H1 (cell line): ENCODE results near the gene RASL10B. TPM values are rescaled to one million over a fixed set of nuclear protein-coding genes. Genes with fewer than 3 reads are reported as not detected.

Experiments used
- CTCF ChIA-PET: fragments of 300-600 bp; sonication (Branson Sonifier 250); formaldehyde crosslinking; loops from one replicate; lab custom pipeline; 2021; ENCODE audit not compliant: partially characterized antibody; lab: Charles Lee
- POLR2A ChIA-PET: fragments of 300-600 bp; sonication (Branson Sonifier 250); formaldehyde crosslinking; loops from one replicate; lab custom pipeline; 2021; ENCODE audit warnings: inconsistent platforms; ENCODE audit not compliant: partially characterized antibody; lab: Charles Lee
- DNase-seq, 2 experiments: peaks; one replicate each; pipeline versions ENCODE4 v3.0.0 to v3.0.0-alpha.2; 2010 to 2022; ENCODE audit warnings: low spot score in 2 of 2, low read depth in 1 of 2, mixed read lengths in 1 of 2
- FAIRE-seq: peaks from 2 replicates; lab custom pipeline; 2011; peaks lifted over from hg19 to GRCh38; lab: Jason Lieb, UNC
- H2AFZ ChIP-seq: 2 replicates; pipeline ENCODE4 v1.8.1; 2012; ENCODE audit warnings: low read length, inconsistent platforms
- H2AK5ac ChIP-seq: 2 replicates; pipeline ENCODE4 v1.6.1; 2013; ENCODE audit warnings: low read depth, low read length
- H2BK120ac ChIP-seq: replicated peaks from 2 replicates; pipeline ENCODE3; 2013; ENCODE audit warnings: low read depth, low read length, inconsistent platforms
- H2BK12ac ChIP-seq: 2 replicates; pipeline ENCODE4 v1.6.1; 2013; ENCODE audit warnings: low read depth, low read length
- H2BK15ac ChIP-seq: 2 replicates; pipeline ENCODE4 v1.6.1; 2013; ENCODE audit warnings: low read length
- H2BK20ac ChIP-seq: 2 replicates; pipeline ENCODE4 v1.6.1; 2013; ENCODE audit warnings: low read length
- H2BK5ac ChIP-seq: 2 replicates; pipeline ENCODE4 v1.6.1; 2013; ENCODE audit warnings: low read depth, low read length
- H3K14ac ChIP-seq: 2 replicates; pipeline ENCODE4 v1.6.1; 2013; ENCODE audit warnings: inconsistent platforms; ENCODE audit not compliant: insufficient read length
- H3K18ac ChIP-seq: 2 replicates; pipeline ENCODE4 v1.6.1; 2013; ENCODE audit warnings: low read length; ENCODE audit errors: extremely low read depth
- H3K23ac ChIP-seq: 2 replicates; pipeline ENCODE4 v1.6.1; 2013; ENCODE audit warnings: inconsistent platforms; ENCODE audit not compliant: insufficient read length
- H3K23me2 ChIP-seq: 2 replicates; pipeline ENCODE4 v1.6.1; 2013; ENCODE audit warnings: low read depth, low read length
- H3K27ac ChIP-seq: 2 replicates; pipeline ENCODE4 v1.6.1; 2011; ENCODE audit warnings: low read depth, low read length, inconsistent platforms
- H3K27me3 ChIP-seq, 4 experiments: replicated peaks in 1 of 4; 1 replicate in 1 of 4; 2 replicates in 3 of 4; pipeline versions ENCODE4 v1.6.1 to v1.8.1; 2011 to 2013; ENCODE audit warnings: low read length in 3 of 4, mild to moderate bottlenecking in 3 of 4, inconsistent platforms in 2 of 4, mixed read lengths in 2 of 4, moderate library complexity in 1 of 4; ENCODE audit not compliant: control insufficient read depth in 3 of 4, insufficient read depth in 3 of 4; ENCODE audit errors: extremely low read depth in 1 of 4
- H3K36me3 ChIP-seq, 4 experiments: 2 replicates each; pipeline versions ENCODE4 v1.6.1 to v1.8.1; 2011 to 2013; ENCODE audit warnings: mild to moderate bottlenecking in 4 of 4, low read length in 3 of 4, moderate library complexity in 2 of 4, control low read depth in 1 of 4, inconsistent platforms in 1 of 4; ENCODE audit not compliant: insufficient read depth in 4 of 4, control insufficient read depth in 2 of 4
- H3K4ac ChIP-seq: replicated peaks from 2 replicates; pipeline ENCODE3; 2013; ENCODE audit warnings: low read length, low read depth, mixed read lengths, inconsistent platforms; ENCODE audit not compliant: insufficient read length
- H3K4me1 ChIP-seq, 4 experiments: replicated peaks in 1 of 4; 1 replicate in 1 of 4; 2 replicates in 3 of 4; pipeline versions ENCODE4 v1.6.1 to v1.8.1; 2011 to 2013; ENCODE audit warnings: low read length in 3 of 4, inconsistent platforms in 2 of 4, mixed read lengths in 1 of 4; ENCODE audit not compliant: insufficient read depth in 4 of 4, control insufficient read depth in 3 of 4
- H3K4me2 ChIP-seq, 2 experiments: 2 replicates each; pipeline versions ENCODE4 v1.6.1 to v1.8.1; 2011 to 2013; ENCODE audit warnings: low read depth in 2 of 2, low read length in 2 of 2, control low read depth in 1 of 2, inconsistent platforms in 1 of 2, mild to moderate bottlenecking in 1 of 2; ENCODE audit not compliant: insufficient read depth in 1 of 2
- H3K4me3 ChIP-seq, 4 experiments: fragments of 200-600, 300-600 bp in 1 of 4; sonication (generic), shearing (Covaris generic), sonication (Bioruptor Twin) in 1 of 4; 2 replicates each; pipeline versions ENCODE4 v1.5.1 to v1.8.1; 2011 to 2016; ENCODE audit warnings: low read length in 4 of 4, low read depth in 3 of 4, control low read depth in 2 of 4, inconsistent platforms in 2 of 4, mild to moderate bottlenecking in 2 of 4, mixed read lengths in 1 of 4, moderate library complexity in 1 of 4; ENCODE audit not compliant: insufficient read depth in 2 of 4; ENCODE audit errors: extremely low read depth in 1 of 4
- H3K56ac ChIP-seq: replicated peaks from 2 replicates; pipeline ENCODE3; 2013; ENCODE audit warnings: low read depth, mild to moderate bottlenecking, mixed read lengths, low read length, inconsistent platforms; ENCODE audit not compliant: insufficient read length
- H3K79me1 ChIP-seq: 2 replicates; pipeline ENCODE4 v1.6.1; 2013; ENCODE audit warnings: low read depth, low read length, control low read depth
- H3K79me2 ChIP-seq, 2 experiments: 2 replicates each; pipeline versions ENCODE4 v1.6.1 to v1.8.1; 2012 to 2013; ENCODE audit warnings: low read length in 2 of 2, mild to moderate bottlenecking in 2 of 2, inconsistent platforms in 1 of 2; ENCODE audit not compliant: insufficient read depth in 2 of 2, control insufficient read depth in 1 of 2
- H3K9ac ChIP-seq, 4 experiments: replicated peaks in 1 of 4; 1 replicate in 1 of 4; 2 replicates in 3 of 4; pipeline versions ENCODE4 v1.6.1 to v1.8.1; 2011 to 2013; ENCODE audit warnings: low read depth in 3 of 4, low read length in 3 of 4, control low read depth in 2 of 4, mild to moderate bottlenecking in 2 of 4, moderate library complexity in 2 of 4, inconsistent platforms in 1 of 4; ENCODE audit errors: extremely low read depth in 1 of 4
- H3K9me3 ChIP-seq, 2 experiments: 2 replicates each; pipeline versions ENCODE4 v1.6.1 to v1.8.1; 2012 to 2013; ENCODE audit warnings: mild to moderate bottlenecking in 2 of 2, moderate library complexity in 2 of 2, control low read depth in 1 of 2, inconsistent platforms in 1 of 2, low read depth in 1 of 2, low read length in 1 of 2, mixed read lengths in 1 of 2; ENCODE audit not compliant: insufficient read depth in 2 of 2
- H4K20me1 ChIP-seq, 2 experiments: replicated peaks in 1 of 2; 2 replicates each; pipeline versions ENCODE3 to v1.8.1; 2011 to 2013; ENCODE audit warnings: inconsistent platforms in 2 of 2, low read length in 2 of 2, mild to moderate bottlenecking in 1 of 2; ENCODE audit not compliant: insufficient read depth in 2 of 2, control insufficient read depth in 1 of 2
- H4K5ac ChIP-seq: 2 replicates; pipeline ENCODE4 v1.6.1; 2013; ENCODE audit warnings: low read length, low read depth, mixed read lengths, inconsistent platforms; ENCODE audit not compliant: insufficient read length
- H4K8ac ChIP-seq: 2 replicates; pipeline ENCODE4 v1.8.0; 2013; ENCODE audit warnings: mild to moderate bottlenecking, moderate library complexity, low read length, inconsistent platforms; ENCODE audit not compliant: insufficient read depth; ENCODE audit errors: extremely low read depth
- H4K91ac ChIP-seq: replicated peaks from 2 replicates; pipeline ENCODE3; 2013; ENCODE audit warnings: low read length, mixed read lengths, inconsistent platforms; ENCODE audit not compliant: insufficient read length
- KDM4A ChIP-seq: IDR thresholded peaks from one replicate; pipeline ENCODE4 v1.7.1; 2012; ENCODE audit warnings: low read depth, mild to moderate bottlenecking, moderate library complexity, low read length, inconsistent platforms; ENCODE audit not compliant: severe bottlenecking
- RXRA ChIP-seq: IDR thresholded peaks from 2 replicates; pipeline ENCODE4 v1.6.1; 2011; ENCODE audit warnings: low read depth, mild to moderate bottlenecking, low read length, moderate library complexity; ENCODE audit not compliant: insufficient read depth
- WGBS, 2 experiments: shearing (Covaris generic) in 1 of 2; methylation state at CpG; one replicate each; pipeline versions ENCODE4 v1.1.6 to v1.1.7; 2013 to 2015; ENCODE audit warnings: low lambda C conversion rate in 2 of 2, mixed read lengths in 2 of 2, inconsistent platforms in 1 of 2, low coverage in 1 of 2, missing lambda C conversion rate in 1 of 2; ENCODE audit not compliant: insufficient replicate concordance in 2 of 2, insufficient coverage in 1 of 2, insufficient read length in 1 of 2; ENCODE audit errors: extremely low coverage in 1 of 2, missing lambda C conversion rate in 1 of 2; 5-methylcytosine and 5-hydroxymethylcytosine counted together
- polyA plus RNA-seq, 7 experiments: library from polyadenylated mRNA; depleted of rRNA in 3 of 7; stranded (reverse) in 5 of 7; unstranded in 2 of 7; fragments of >200 nt in 5 of 7; fragments of 200-250 nt in 2 of 7; gene quantifications; 1 replicate in 5 of 7; 2 replicates in 1 of 7; 4 replicates in 1 of 7; pipeline versions ENCODE4 v1.2.1 to v1.2.3, GENCODE V29; 2011 to 2013; ENCODE audit warnings: missing spikeins in 2 of 7, mixed read lengths in 2 of 7
- total RNA-seq: library from RNA; stranded (reverse); fragmentation: NEBNext Ultra II Directional; extraction: Animal tissue kit (Norgen Biotek cat#: 25700); gene quantifications from 2 replicates; pipeline ENCODE4 v1.2.1, GENCODE V29; 2021

Gene RASL10B
- total and polyA plus RNA-seq, 2 of the 8 experiments (the other 6 are each of a cell fraction or from before 2014, with no cell fraction given), result 17.5 to 22.8 TPM

- H2BK5ac ChIP-seq, result no peak overlapping the region
- no peak overlapping the region for H2BK15ac ChIP-seq
- H3K23ac ChIP-seq, result no peak overlapping the region
- no peaks in the 10 kb centered on the region for H4K20me1 ChIP-seq
- peaks cover 0 to 20% (median 9%) of the 10 kb centered on the region in 4 experiments; a peak in 4 of 8 replicates for H3K36me3 ChIP-seq
- no peak overlapping the region for H3K56ac ChIP-seq
- H3K9ac ChIP-seq, result no peak overlapping the region
- H3K4me1 ChIP-seq, result no peaks in the 10 kb centered on the region
- no peak for FAIRE-seq
- POLR2A ChIA-PET, result interaction anchor here (0.7 kb wide), 1 partner anchor 14 kb away, joined by 3 read pairs; no protein-coding TSS in a partner anchor
- H2BK12ac ChIP-seq, result no peak overlapping the region
- H4K8ac ChIP-seq, result no peak overlapping the region
- H4K5ac ChIP-seq, result no peak overlapping the region
- H3K27me3 ChIP-seq, result no peaks in the 10 kb centered on the region
- no peaks in the 10 kb centered on the region for H3K9me3 ChIP-seq
- no peak overlapping the region for H3K4ac ChIP-seq
- H4K91ac ChIP-seq, result no peak overlapping the region
- TF ChIP-seq KDM4A, result no peak
- no peak for TF ChIP-seq RXRA
- TF ChIP-seq, all 59 proteins: peak for 0
- no peak for DNase-seq
- Histone ChIP-seq H3K4me2 (no peak overlapping the region), H3K4me3 (no peak overlapping the region), H3K23me2 (no peaks in the 10 kb centered on the region), H2BK120ac (no peak overlapping the region), H3K79me1 (no peaks in the 10 kb centered on the region), H3K14ac (no peak overlapping the region), H2AFZ (no peak overlapping the region), H3K27ac (no peak overlapping the region), H2AK5ac (no peak overlapping the region), H2BK20ac (no peak overlapping the region), H3K79me2 (no peaks in the 10 kb centered on the region), H3K18ac (no peak overlapping the region)
- WGBS, 2 experiments, result 87% methylated on average over 7 of the region's 7 CpGs; no CpG with 5 or more reads in 1 of the 2 experiments
- CTCF ChIA-PET, result interaction anchor here (0.6 kb wide), 1 partner anchor 57 kb away, joined by 3 read pairs; no protein-coding TSS in a partner anchor
Measured at GRCh38 chr17:35692512-35693210, 38.8 kb upstream of the RASL10B start.
